Endothelial cell of hepatic sinusoid (primary cell): ENCODE measurements around the gene AUTS2.

Experiments
- in situ Hi-C: cut with HindIII; loops from 2 replicates; pipeline ENCODE4 v1.10.0; 2017; ENCODE audit warnings: low sequenced_read_pairs

AUTS2 gene

DNA sequence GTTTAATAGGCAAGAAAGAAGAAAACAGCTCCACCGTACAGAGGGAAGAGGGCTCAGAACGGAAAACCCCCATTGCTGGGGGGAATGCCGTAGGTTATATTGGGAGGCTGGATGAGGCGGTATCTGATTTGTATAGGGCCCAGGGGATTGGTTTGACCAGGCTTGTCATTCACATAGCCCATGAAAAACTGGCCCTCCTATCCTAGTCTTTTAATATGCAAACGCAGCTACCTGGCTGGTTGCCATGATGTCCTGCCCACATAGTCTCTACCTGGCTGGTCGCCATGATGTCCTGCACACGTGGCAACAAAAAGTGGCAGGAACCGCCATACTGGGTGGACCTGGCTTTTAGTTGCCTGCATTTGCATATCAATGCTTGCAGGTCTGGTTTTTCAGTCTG, 84.7 kb downstream of the AUTS2 start:
- in situ Hi-C loops, result no loop called here

DNA sequence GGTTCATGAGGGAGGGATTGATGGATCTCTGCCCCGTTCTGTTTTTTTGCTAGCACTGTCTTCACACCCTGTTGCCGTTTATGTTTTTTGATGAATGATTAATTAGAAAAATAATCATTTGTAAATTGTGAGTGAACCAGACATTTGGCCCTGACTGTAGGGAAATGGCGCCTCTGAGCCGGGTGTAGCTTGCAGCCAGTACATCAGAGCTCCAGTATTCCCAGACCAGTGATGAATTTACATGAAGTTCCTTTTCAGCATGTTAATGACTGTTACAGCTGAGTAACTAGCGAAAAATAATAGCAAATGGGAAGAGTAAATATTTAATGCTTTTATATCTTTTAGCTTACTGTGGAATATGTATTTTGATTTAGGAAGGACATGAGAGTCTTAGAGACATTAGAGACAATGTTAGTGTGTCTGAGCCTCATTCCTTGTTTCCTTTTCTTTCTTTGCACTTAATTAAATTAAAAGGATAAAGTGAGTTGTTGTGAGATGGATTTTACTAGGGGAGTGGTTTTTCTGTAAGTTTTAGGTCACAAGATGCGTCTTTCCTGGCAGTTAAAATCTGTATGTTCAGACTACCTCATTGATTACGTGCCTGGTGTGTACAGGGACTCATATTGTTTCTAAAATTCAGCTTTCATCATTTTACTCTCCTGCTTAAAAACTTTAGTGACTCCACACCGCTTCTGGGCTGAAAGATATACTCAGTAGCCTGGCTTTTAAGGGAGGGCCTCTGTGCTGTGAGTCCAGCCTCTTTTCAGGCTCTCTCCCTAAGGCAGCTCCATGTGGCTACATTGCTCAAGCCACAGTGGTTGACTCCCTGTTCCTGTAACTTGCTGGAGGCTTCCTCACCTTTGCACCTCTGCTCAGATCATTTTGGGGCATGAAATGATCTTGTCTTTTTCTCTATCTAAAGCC, 86.4 kb downstream of the AUTS2 start:
- in situ Hi-C loops, result no loop called here

GRCh38 chr7:69685293-69685631, 87.0 kb downstream of the AUTS2 start:
- in situ Hi-C loops, result no loop called here

GRCh38 chr7:69686366-69686765, 88.1 kb downstream of the AUTS2 start:
- in situ Hi-C loops, result no loop called here

GRCh38 chr7:69687739-69688433, 89.6 kb downstream of the AUTS2 start:
- in situ Hi-C loops, result no loop called here

DNA sequence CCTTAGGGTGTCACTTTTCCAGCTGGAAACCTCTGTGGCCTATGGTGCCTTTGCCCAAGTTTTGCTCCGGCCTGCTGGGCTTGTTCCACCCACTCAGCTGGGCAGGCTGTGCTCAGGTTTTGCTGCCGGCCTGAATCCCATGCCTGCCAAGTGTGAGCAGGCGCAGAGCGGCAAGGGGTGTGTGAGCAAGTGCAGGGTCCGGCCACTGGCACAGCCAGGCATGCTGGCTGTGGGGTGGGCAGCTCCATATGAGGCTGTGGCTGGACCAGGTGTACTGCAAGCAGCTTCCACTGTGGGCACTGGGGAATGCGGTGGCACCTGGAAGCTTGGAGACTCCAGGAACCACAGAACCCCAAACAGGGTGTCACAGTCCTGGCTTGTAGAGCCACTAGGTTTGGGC, 92.1 kb downstream of the AUTS2 start:
- in situ Hi-C loops, result no loop called here

- in situ Hi-C loops, result no loop called here
Measured at GRCh38 chr7:69691327-69691726, 93.1 kb downstream of the AUTS2 start.

- in situ Hi-C loops, result no loop called here
Measured at GRCh38 chr7:69691734-69692133, 93.5 kb downstream of the AUTS2 start.

GRCh38 chr7:69692611-69693010, 94.3 kb downstream of the AUTS2 start:
- in situ Hi-C loops, result no loop called here

DNA sequence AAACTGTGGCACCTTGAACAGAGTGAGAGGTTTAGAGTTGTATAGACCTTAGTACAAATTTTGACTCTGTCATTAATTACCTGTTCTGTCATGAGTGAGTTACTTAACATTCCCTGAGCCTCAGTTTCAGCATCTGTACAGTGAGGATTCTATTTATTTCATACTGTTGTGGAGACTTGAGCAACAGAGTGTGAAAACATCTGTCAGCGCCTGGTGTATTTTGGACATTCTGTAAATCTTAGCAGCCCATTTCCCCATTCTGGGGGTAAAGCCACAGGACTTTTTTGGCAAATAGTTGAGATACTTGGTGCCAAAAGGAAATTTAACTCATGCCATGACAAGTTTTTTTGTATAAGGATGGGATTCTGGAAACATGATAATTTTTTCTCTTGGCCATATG, 94.8 kb downstream of the AUTS2 start:
- in situ Hi-C loops, result no loop called here

GRCh38 chr7:69696054-69696591, 97.8 kb downstream of the AUTS2 start:
- in situ Hi-C loops, result no loop called here

GRCh38 chr7:69696686-69697685, 98.7 kb downstream of the AUTS2 start:
- in situ Hi-C loops, result no loop called here

DNA sequence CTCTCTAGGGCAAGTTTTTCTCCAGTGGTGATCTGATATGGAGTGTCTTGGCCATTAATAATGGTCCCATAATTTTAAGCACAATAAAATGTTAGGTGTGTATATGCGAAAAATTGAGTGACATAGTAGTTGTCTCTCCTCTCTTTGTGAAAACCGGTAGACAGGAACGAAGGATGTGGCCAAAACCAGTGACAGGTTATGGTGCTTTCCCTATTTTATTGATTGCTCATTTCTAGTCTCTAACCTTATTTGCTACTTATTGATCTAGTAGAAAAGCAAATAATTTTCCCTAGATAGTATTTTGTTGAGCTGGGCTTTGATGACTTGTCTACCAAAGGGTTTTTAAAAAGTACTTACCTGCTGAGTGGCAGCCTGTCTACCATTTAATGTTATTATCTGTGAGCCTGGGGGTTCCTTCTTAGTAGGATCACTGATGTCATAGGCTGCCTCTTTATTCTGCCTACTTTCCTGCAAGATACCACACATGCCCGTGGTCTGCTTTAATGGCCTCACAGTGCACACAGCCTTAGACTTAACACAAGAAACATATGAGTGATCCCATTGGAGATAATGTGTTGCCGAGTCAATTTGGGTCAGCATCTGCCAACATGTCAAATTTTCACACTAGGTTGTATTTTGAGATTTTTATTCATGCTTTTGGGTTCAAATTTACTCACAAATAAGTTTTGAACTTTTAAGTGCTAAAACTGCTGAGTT, 100.0 kb downstream of the AUTS2 start:
- in situ Hi-C loops, result no loop called here

DNA sequence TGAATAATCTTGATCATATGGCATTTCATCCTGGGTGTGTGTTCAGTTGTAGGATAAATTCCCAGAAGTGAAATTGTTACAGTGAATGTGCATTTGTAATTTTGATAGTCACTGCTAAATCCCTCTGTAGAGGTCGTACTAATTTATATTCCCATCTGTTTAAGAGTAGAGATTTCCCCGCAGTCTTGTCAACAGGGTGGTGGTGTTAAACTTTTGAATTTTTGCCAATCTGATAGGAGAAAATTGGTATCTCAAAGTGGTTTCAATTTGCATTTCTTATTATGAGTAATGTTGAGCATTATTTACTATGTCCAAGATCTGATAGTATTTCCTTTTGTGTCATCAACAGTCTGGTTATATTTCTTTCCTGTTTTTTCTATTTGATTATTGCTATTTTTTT, 101.7 kb downstream of the AUTS2 start:
- in situ Hi-C loops, result no loop called here

GRCh38 chr7:69700331-69700730, 102.1 kb downstream of the AUTS2 start:
- in situ Hi-C loops, result no loop called here

DNA sequence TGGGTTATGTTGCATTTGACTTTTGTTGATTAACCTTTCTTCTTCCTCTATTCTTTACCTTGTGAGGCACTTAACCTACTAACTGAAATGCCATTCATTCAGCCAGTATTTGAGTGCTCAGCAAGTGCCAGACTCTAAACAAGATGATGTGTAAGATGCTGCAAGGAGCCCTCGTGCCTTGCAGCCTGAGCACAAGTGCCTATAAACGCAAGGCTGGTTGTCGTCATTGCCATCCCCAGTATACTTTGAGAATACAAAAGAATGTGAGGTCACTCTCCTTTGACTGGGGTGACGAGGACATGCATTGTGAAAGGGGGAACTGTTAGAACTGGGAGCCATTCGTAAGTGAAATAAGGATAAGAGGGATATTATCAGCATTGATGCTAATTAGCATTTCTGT, 103.0 kb downstream of the AUTS2 start:
- in situ Hi-C loops, result no loop called here

GRCh38 chr7:69702357-69702756, 104.1 kb downstream of the AUTS2 start:
- in situ Hi-C loops, result no loop called here

GRCh38 chr7:69703099-69703498, 104.8 kb downstream of the AUTS2 start:
- in situ Hi-C loops, result no loop called here

DNA sequence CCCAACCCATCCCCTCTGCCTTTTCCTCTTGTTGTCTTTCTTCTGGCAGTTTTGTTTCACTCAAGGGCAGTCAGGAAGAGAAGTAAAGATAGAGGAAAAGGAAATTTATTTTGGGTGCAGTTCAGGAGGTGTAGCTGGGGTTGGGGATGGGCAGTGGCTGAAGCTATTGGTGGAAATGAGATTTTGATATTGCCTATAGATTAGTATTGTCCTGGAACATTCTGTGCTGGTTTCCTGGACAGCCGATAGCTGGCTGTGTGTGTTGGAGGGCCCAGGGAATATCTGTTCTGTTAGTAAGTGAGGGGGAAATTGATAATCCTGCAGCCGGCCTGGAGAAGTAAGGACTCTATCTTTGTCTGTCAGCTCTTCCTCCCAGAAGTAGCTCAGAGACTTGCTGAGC, 107.8 kb downstream of the AUTS2 start:
- in situ Hi-C loops, result no loop called here

GRCh38 chr7:69708857-69709256, 110.6 kb downstream of the AUTS2 start:
- in situ Hi-C loops, result no loop called here
